PC-9 (cell line): Measurements from ENCODE around the gene RRBP1. TPM values are rescaled to one million over a fixed set of nuclear protein-coding genes. Genes with fewer than 3 reads are reported as not detected.

Experiments used
- BruUV-seq: library from RNA; stranded (reverse); fragments of 400-500 nt; replicated peaks from 2 replicates; lab custom pipeline; 2021; lab: Mats Ljungman, UMichigan
- CTCF ChIA-PET: fragments of 300-600 bp; sonication (Branson Sonifier 250); formaldehyde crosslinking; loops from one replicate; lab custom pipeline; 2022; ENCODE audit warnings: antibody characterized with exemption; lab: Charles Lee
- POLR2A ChIA-PET: fragments of 300-600 bp; sonication (Branson Sonifier 250); formaldehyde crosslinking; loops from one replicate; lab custom pipeline; 2022; ENCODE audit warnings: antibody characterized with exemption; ENCODE audit not compliant: unreplicated experiment; lab: Charles Lee
- DNase-seq, 2 experiments: peaks; one replicate each; pipeline versions ENCODE4 v3.0.0 to v3.0.0-alpha.2; 2015 to 2022; ENCODE audit warnings: mixed read lengths in 1 of 2
- H2AFZ ChIP-seq: fragments of 200-600 bp; sonication (generic); 2 replicates; pipeline ENCODE4 v1.8.1; 2017; ENCODE audit warnings: antibody characterized with exemption
- H3F3A ChIP-seq: fragments of 200-600 bp; sonication (generic); 2 replicates; pipeline ENCODE4 v1.8.1; 2017; ENCODE audit warnings: antibody characterized with exemption, mild to moderate bottlenecking, low read depth; ENCODE audit not compliant: insufficient read depth
- H3K27ac ChIP-seq: fragments of 200-600 bp; sonication (generic); 2 replicates; pipeline ENCODE4 v1.6.1; 2016; ENCODE audit warnings: mixed run types
- H3K27me3 ChIP-seq: fragments of 200-600 bp; sonication (generic); 2 replicates; pipeline ENCODE4 v1.6.1; 2016; ENCODE audit warnings: low read depth, mixed run types; ENCODE audit not compliant: insufficient read depth
- H3K36me3 ChIP-seq: fragments of 200-600 bp; sonication (generic); 2 replicates; pipeline ENCODE4 v1.6.1; 2016; ENCODE audit warnings: low read depth, mixed run types
- H3K4me1 ChIP-seq: fragments of 200-600 bp; sonication (generic); replicated peaks from 2 replicates; pipeline ENCODE4 v1.6.1; 2016; ENCODE audit warnings: mixed run types; ENCODE audit not compliant: insufficient read depth
- H3K4me2 ChIP-seq: fragments of 200-600 bp; sonication (generic); 2 replicates; pipeline ENCODE4 v1.6.1; 2017; ENCODE audit warnings: mixed run types
- H3K4me3 ChIP-seq: fragments of 200-600 bp; sonication (generic); 2 replicates; pipeline ENCODE4 v1.6.1; 2016; ENCODE audit warnings: mixed run types
- H3K79me2 ChIP-seq: fragments of 200-600 bp; sonication (generic); 2 replicates; pipeline ENCODE4 v1.6.1; 2017; ENCODE audit warnings: low read depth, mixed run types
- H3K9me2 ChIP-seq: fragments of 200-600 bp; sonication (generic); 2 replicates; pipeline ENCODE4 v1.8.1; 2017; ENCODE audit warnings: mild to moderate bottlenecking; ENCODE audit not compliant: insufficient read depth
- H3K9me3 ChIP-seq: fragments of 200-600 bp; sonication (generic); 2 replicates; pipeline ENCODE4 v1.8.1; 2016; ENCODE audit warnings: low read depth; ENCODE audit not compliant: insufficient read depth
- H4K20me1 ChIP-seq: fragments of 200-600 bp; sonication (generic); 2 replicates; pipeline ENCODE4 v1.8.1; 2017; ENCODE audit not compliant: insufficient read depth
- CTCF ChIP-seq: fragments of 200-600 bp; sonication (generic); conservative IDR thresholded peaks from 2 replicates; pipeline ENCODE4 v1.6.1; 2017; ENCODE audit warnings: mixed run types, antibody characterized with exemption, mild to moderate bottlenecking, moderate library complexity
- EZH2 ChIP-seq: fragments of 200-600 bp; sonication (generic); IDR thresholded peaks from 2 replicates; pipeline ENCODE4 v1.8.0; 2017; ENCODE audit warnings: antibody characterized with exemption, low read depth
- intact Hi-C: fragments of 100-400 bp; cut with micrococcal nuclease; formaldehyde crosslinking; loops from one replicate; pipeline ENCODE4 v1.10.0; 2022; ENCODE audit not compliant: unreplicated experiment
- total RNA-seq: library from RNA; stranded (reverse); gene quantifications from 2 replicates; pipeline ENCODE4 v1.2.3, GENCODE V29; 2021

RRBP1 gene
- total RNA-seq, 1 experiment from 2014 or later, result 144 TPM

GRCh38 chr20:17565169-17565845, 116.7 kb downstream of the RRBP1 start:
- H3K4me1 ChIP-seq, result peaks cover 73% of the 10 kb centered on the region

More at GRCh38 chr20:17565169-17565845, 116.7 kb downstream of the RRBP1 start:
- peak in 1 of 2 experiments; percentile 78 for DNase-seq
- peak overlapping the region; percentile 35 for H3K4me2 ChIP-seq
- no peaks in the 10 kb centered on the region for H4K20me1 ChIP-seq
- TF ChIP-seq CTCF, result no peak
- no peak for TF ChIP-seq EZH2
- POLR2A ChIA-PET, result interaction anchor here (0.7 kb wide), 1 partner anchor 23 kb away, joined by 7 read pairs; no protein-coding TSS in a partner anchor
- CTCF ChIA-PET, result no interaction called here
- H2AFZ ChIP-seq, result no peak overlapping the region
- no peak overlapping the region for H3K4me3 ChIP-seq
- H3F3A ChIP-seq, result peaks cover 38% of the 10 kb centered on the region; the same call in 1 of the 2 replicates
- H3K9me2 ChIP-seq, result no peaks in the 10 kb centered on the region
- no TSS peak for BruUV-seq
- peaks cover 23% of the 10 kb centered on the region for H3K79me2 ChIP-seq
- H3K9me3 ChIP-seq, result no peaks in the 10 kb centered on the region
- no peaks in the 10 kb centered on the region for H3K27me3 ChIP-seq
- peak overlapping the region; percentile 29 for H3K27ac ChIP-seq
- intact Hi-C loops, result no loop called here
- H3K36me3 ChIP-seq, result no peaks in the 10 kb centered on the region

Other genes starting within 250 kb of the RRBP1 start
- gene BFSP1, start 150.9 kb downstream of the RRBP1 start, total RNA-seq, result 10.4 and 13.8 TPM in 2 replicates
- 296 and 366 TPM in 2 replicates for gene DSTN, start 112.2 kb downstream of the RRBP1 start, total RNA-seq
- not detected in 2 replicates for gene BANF2, start 17.7 kb upstream of the RRBP1 start, total RNA-seq